ENCODE data around the gene ATXN2.

GRCh38 chr12:111580737-111581136 lies 18.4 kb downstream of the ATXN2 start:
- TF ChIP-seq ZNF274 (IDR thresholded peaks at IDR 0.05; ENCODE audit: borderline replicate concordance, low read depth, low read length), result no peak
- no peak for TF ChIP-seq FOXK1 (CRISPR knock-in tag; IDR thresholded peaks at IDR 0.05; ENCODE audit: borderline replicate concordance)
- TF ChIP-seq ARID3B (CRISPR knock-in tag; IDR thresholded peaks at IDR 0.05; ENCODE audit: borderline replicate concordance), result no peak
- TF ChIP-seq EGR1 (conservative IDR thresholded peaks at IDR 0.05), result no peak
- TF ChIP-seq KLF1 (tag; IDR thresholded peaks at IDR 0.05), result no peak
- TF ChIP-seq ATF1 (CRISPR knock-in tag; IDR thresholded peaks at IDR 0.05), result no peak
- TF ChIP-seq ATF1 (tag; IDR thresholded peaks at IDR 0.05), result no peak

Measured in K562 (cell line).